Measurements from ENCODE around the gene LPIN2. TPM values are rescaled to one million over a fixed set of nuclear protein-coding genes. Genes with fewer than 3 reads are reported as not detected.
A peak's percentile ranks its signal among the peaks of the same experiment; 100 is the strongest.
"Not testable (repeated sequence)": the region's sequence is repeated elsewhere in the genome, so short reads cannot be mapped to it uniquely, and the experiment has no call there.

LPIN2 gene
- total RNA-seq, 5 donors from 2014 or later (not counting 1 experiment from before 2014, with no cell fraction given), result 78.9 to 107 (median 88.8) TPM

DNA sequence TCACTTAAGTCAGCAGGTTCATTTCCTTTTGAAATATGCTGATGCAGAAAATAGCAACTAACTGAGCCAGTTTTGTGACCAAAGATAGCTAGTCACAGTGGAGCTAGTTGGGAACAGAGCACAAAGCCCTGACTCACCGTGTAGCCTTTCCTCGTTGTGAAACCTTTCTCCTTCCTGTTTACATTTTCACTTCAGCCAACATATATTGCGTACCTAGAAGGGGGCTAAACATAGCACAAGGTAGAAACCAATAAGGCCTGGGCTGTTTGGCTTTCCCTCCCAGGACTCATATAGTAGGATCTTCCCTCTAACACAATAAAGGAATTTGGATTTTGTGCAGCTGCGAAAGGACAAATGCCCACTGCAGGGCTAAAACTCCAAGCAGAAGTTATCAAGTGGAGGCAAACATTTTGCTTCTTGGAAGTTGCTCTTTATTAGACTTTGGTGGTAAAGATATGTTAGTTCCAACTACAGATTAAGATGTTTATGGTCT, 24.5 kb upstream of the LPIN2 start:
- no peaks in the 10 kb centered on the region for H3K27me3 ChIP-seq (replicated peaks in 1 of 2; ENCODE audit: control insufficient read depth in 2 of 2, extremely low read depth in 1 of 2, insufficient read depth in 2 of 2, low read length in 1 of 2)
- WGBS (ENCODE audit: insufficient coverage), result 10% methylated on average over 3 of the region's 4 CpGs
- peak; percentile 43 to 95 (median 82) for ATAC-seq (replicated peaks in 1 of 4)
- H3K27me3 Mint-ChIP-seq, result no peaks in the 10 kb centered on the region
- no peaks in the 10 kb centered on the region for H3K9me3 Mint-ChIP-seq
- peaks cover 5 to 6% of the 10 kb centered on the region in 2 experiments for H3K4me1 ChIP-seq (ENCODE audit: control insufficient read depth in 1 of 2, extremely low read depth in 1 of 2, insufficient read depth in 2 of 2, low read length in 2 of 2)
- no peak overlapping the region for H3K4me3 ChIP-seq (ENCODE audit: control insufficient read depth in 1 of 2, extremely low read depth in 1 of 2, low read length in 1 of 2)
- ChIA-PET POLR2A (interaction anchor here in 1 of 2 donors (0.6 kb wide), 1 partner anchor 213 kb away, joined by 4 read pairs; no protein-coding TSS in a partner anchor), CTCF (interaction anchor here in 1 of 2 donors (1.9 kb wide), 1 partner anchor 26 kb away, joined by 6 read pairs; no protein-coding TSS in a partner anchor)
- no peak for DNase-seq
- no peaks in the 10 kb centered on the region for H3K9me3 ChIP-seq
- H3K27ac Mint-ChIP-seq, result peak overlapping the region; percentile 59 to 63
- no peaks in the 10 kb centered on the region for H3K36me3 Mint-ChIP-seq
- no peak overlapping the region for H3K4me3 Mint-ChIP-seq
- H3K36me3 ChIP-seq (ENCODE audit: control insufficient read depth in 2 of 2, extremely low read depth in 1 of 2, insufficient read depth in 1 of 2, low read length in 1 of 2), result no peaks in the 10 kb centered on the region
- peaks cover 8 to 18% (median 9%) of the 10 kb centered on the region in 3 donors for H3K4me1 Mint-ChIP-seq
- no peak overlapping the region for H3K27ac ChIP-seq (ENCODE audit: low read length)

DNA sequence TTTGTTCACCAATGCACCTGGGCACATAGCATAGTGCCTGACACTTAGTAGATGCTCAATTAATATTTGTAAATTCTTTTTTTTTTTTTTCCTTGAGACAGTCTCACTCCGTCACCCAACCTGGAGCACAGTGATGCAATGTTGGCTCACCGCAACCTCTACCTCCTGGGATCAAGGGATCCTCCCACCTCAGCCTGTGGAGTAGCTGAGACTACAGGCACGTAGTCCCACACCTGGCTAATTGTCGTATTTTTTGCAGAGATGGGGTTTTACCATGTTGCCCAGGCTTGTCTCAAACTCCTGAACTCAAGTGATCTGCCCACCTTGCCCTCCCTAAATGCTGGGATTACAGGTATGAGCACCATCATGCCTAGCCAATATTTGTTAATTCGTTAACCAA, 23.2 kb upstream of the LPIN2 start:
- no peaks in the 10 kb centered on the region for H3K36me3 Mint-ChIP-seq
- peaks cover 6 to 28% (median 8%) of the 10 kb centered on the region in 3 donors for H3K4me1 Mint-ChIP-seq
- ChIA-PET CTCF (interaction anchor here in 1 of 2 donors (0.7 to 1.9 kb wide), 2 partner anchors 27 to 42 kb away, joined by 3 to 6 read pairs; no protein-coding TSS in a partner anchor), POLR2A (interaction anchor here in 1 of 2 donors (0.7 kb wide), 1 partner anchor 431 kb away, joined by 6 read pairs; no protein-coding TSS in a partner anchor)
- no peaks in the 10 kb centered on the region for H3K9me3 Mint-ChIP-seq
- no CpG with 5 or more reads among the region's 5 CpGs for WGBS (ENCODE audit: insufficient coverage)
- no peak overlapping the region for H3K4me3 Mint-ChIP-seq
- H3K27ac ChIP-seq (ENCODE audit: low read length), result no peak overlapping the region
- no peaks in the 10 kb centered on the region for H3K27me3 Mint-ChIP-seq
- no peaks in the 10 kb centered on the region for H3K9me3 ChIP-seq
- no peak for ATAC-seq (replicated peaks in 1 of 4)
- no peak for DNase-seq
- H3K27me3 ChIP-seq (replicated peaks in 1 of 2; ENCODE audit: control insufficient read depth in 2 of 2, extremely low read depth in 1 of 2, insufficient read depth in 2 of 2, low read length in 1 of 2), result no peaks in the 10 kb centered on the region
- H3K27ac Mint-ChIP-seq, result no peak overlapping the region
- no peaks in the 10 kb centered on the region for H3K36me3 ChIP-seq (ENCODE audit: control insufficient read depth in 2 of 2, extremely low read depth in 1 of 2, insufficient read depth in 1 of 2, low read length in 1 of 2)
- H3K4me3 ChIP-seq (ENCODE audit: control insufficient read depth in 1 of 2, extremely low read depth in 1 of 2, low read length in 1 of 2), result no peak overlapping the region
- H3K4me1 ChIP-seq (ENCODE audit: control insufficient read depth in 1 of 2, extremely low read depth in 1 of 2, insufficient read depth in 2 of 2, low read length in 2 of 2), result peaks cover 5 to 6% of the 10 kb centered on the region in 2 experiments

DNA sequence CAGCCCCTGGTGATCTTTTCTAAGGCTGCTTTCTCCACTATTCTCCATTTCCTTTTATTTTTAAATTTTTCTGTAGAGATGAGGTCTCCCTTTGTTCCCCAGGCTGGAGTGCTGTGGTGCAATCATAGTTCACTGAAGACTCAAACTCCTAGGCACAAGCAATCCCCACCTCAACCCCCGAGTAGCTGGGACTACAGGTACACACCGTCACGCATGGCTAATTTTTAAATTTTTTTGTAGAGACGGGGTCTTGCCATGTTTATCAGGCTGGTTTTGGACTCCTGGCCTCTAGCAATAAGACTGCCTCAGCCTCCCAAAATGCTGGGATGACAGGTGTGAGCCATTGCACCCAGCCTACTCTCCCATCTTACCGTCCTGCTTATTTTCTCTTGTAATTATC, 22.7 kb upstream of the LPIN2 start:
- H3K36me3 Mint-ChIP-seq, result no peaks in the 10 kb centered on the region
- no CpG with 5 or more reads among the region's 5 CpGs for WGBS (ENCODE audit: insufficient coverage)
- Histone ChIP-seq H3K9me3 (no peaks in the 10 kb centered on the region), H3K4me3 (ENCODE audit: control insufficient read depth in 1 of 2, extremely low read depth in 1 of 2, low read length in 1 of 2) (no peak overlapping the region), H3K27me3 (replicated peaks in 1 of 2; ENCODE audit: control insufficient read depth in 2 of 2, extremely low read depth in 1 of 2, insufficient read depth in 2 of 2, low read length in 1 of 2) (no peaks in the 10 kb centered on the region), H3K27ac (ENCODE audit: low read length) (no peak overlapping the region), H3K36me3 (ENCODE audit: control insufficient read depth in 2 of 2, extremely low read depth in 1 of 2, insufficient read depth in 1 of 2, low read length in 1 of 2) (no peaks in the 10 kb centered on the region), H3K4me1 (ENCODE audit: control insufficient read depth in 1 of 2, extremely low read depth in 1 of 2, insufficient read depth in 2 of 2, low read length in 2 of 2) (peaks cover 5 to 6% of the 10 kb centered on the region in 2 experiments)
- H3K4me3 Mint-ChIP-seq, result no peak overlapping the region
- DNase-seq, result no peak
- ChIA-PET CTCF (interaction anchor here in 1 of 2 donors (0.6 kb wide), 1 partner anchor 115 kb away, joined by 4 read pairs; no protein-coding TSS in a partner anchor), POLR2A (no interaction called here)
- H3K27me3 Mint-ChIP-seq, result no peaks in the 10 kb centered on the region
- H3K4me1 Mint-ChIP-seq, result peaks cover 6 to 28% (median 8%) of the 10 kb centered on the region in 3 donors
- H3K9me3 Mint-ChIP-seq, result no peaks in the 10 kb centered on the region
- ATAC-seq (replicated peaks in 1 of 4), result no peak
- H3K27ac Mint-ChIP-seq, result no peak overlapping the region

DNA sequence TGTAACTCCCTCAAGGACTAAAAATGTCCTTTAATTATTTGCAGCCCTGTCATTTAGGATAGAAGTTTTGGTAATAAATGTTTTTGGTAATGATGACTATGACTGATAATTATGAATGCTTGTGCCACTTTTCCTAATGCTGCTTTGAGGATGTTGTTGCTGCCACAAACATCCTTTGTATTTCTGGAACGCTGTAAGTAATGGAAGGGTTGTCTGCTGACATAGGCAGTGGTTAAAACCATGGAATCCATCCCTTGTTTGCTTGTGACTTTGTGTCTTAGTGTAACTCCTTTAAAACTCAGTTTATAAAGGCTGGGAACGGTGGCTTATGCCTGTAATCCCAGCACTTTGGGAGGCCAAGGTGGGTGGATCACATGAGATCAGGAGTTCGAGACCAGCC, 19.8 kb upstream of the LPIN2 start:
- WGBS (ENCODE audit: insufficient coverage), result 100% methylated on average over 1 of the region's 3 CpGs
- H3K27ac Mint-ChIP-seq, result no peak overlapping the region
- Histone ChIP-seq H3K9me3 (no peaks in the 10 kb centered on the region), H3K27ac (ENCODE audit: low read length) (no peak overlapping the region), H3K4me3 (ENCODE audit: control insufficient read depth in 1 of 2, extremely low read depth in 1 of 2, low read length in 1 of 2) (no peak overlapping the region), H3K36me3 (ENCODE audit: control insufficient read depth in 2 of 2, extremely low read depth in 1 of 2, insufficient read depth in 1 of 2, low read length in 1 of 2) (no peaks in the 10 kb centered on the region), H3K4me1 (ENCODE audit: control insufficient read depth in 1 of 2, extremely low read depth in 1 of 2, insufficient read depth in 2 of 2, low read length in 2 of 2) (peaks cover 5% of the 10 kb centered on the region in 2 experiments), H3K27me3 (replicated peaks in 1 of 2; ENCODE audit: control insufficient read depth in 2 of 2, extremely low read depth in 1 of 2, insufficient read depth in 2 of 2, low read length in 1 of 2) (no peaks in the 10 kb centered on the region)
- H3K9me3 Mint-ChIP-seq, result no peaks in the 10 kb centered on the region
- ATAC-seq (replicated peaks in 1 of 4) (no peak), DNase-seq (no peak)
- H3K4me1 Mint-ChIP-seq, result peaks cover 5 to 15% (median 5%) of the 10 kb centered on the region in 3 donors
- no peak overlapping the region for H3K4me3 Mint-ChIP-seq
- ChIA-PET POLR2A (no interaction called here), CTCF (interaction anchor here in 1 of 2 donors (0.7 kb wide), 1 partner anchor 68 kb away, joined by 3 read pairs; no protein-coding TSS in a partner anchor)
- no peaks in the 10 kb centered on the region for H3K36me3 Mint-ChIP-seq
- H3K27me3 Mint-ChIP-seq, result no peaks in the 10 kb centered on the region

DNA sequence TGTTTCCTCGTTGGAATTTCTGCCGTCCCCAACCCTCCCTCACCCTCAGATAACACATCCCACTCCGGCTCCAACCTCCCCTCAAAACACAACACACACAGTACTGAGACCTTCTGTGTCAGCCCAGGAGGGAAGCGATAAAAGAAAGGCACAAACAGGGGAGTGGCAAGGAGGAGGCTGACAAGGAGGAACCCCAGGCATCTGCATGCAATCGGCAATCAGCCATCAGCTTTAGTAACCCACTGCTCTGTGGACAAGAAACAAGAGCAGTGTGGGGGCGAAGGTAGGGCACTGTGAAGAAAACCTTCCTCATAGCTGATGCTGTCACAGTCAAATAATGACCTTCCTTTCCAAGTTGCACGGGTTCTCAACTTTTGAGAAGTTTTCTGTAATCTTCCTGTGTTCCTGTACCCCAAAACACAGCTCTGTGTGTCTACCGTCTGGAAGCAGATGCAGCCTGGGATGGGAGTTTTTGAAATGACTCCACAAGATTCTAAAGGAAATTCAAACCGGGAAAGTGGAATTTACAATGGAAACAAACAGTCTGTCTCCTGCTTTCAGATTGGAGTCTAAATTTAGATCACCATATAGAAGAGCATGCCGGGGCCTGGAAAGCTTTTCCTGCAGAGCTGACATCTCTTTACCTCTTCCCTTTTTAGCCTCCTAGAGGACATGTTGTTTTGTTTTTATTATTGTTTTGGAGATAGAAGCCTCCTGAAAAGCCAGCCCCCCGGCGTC, 16.4 kb upstream of the LPIN2 start:
- ChIA-PET POLR2A (interaction anchor here in 1 of 2 donors (0.6 kb wide), 1 partner anchor 84 kb away, joined by 3 read pairs; no protein-coding TSS in a partner anchor), CTCF (no interaction called here)
- H3K4me1 ChIP-seq (ENCODE audit: control insufficient read depth in 1 of 2, extremely low read depth in 1 of 2, insufficient read depth in 2 of 2, low read length in 2 of 2), result no peaks in the 10 kb centered on the region
- no peak overlapping the region for H3K27ac ChIP-seq (ENCODE audit: low read length)
- H3K9me3 Mint-ChIP-seq, result no peaks in the 10 kb centered on the region
- H3K4me3 Mint-ChIP-seq, result no peak overlapping the region
- no peaks in the 10 kb centered on the region for H3K27me3 ChIP-seq (replicated peaks in 1 of 2; ENCODE audit: control insufficient read depth in 2 of 2, extremely low read depth in 1 of 2, insufficient read depth in 2 of 2, low read length in 1 of 2)
- H3K27me3 Mint-ChIP-seq, result no peaks in the 10 kb centered on the region
- no peaks in the 10 kb centered on the region for H3K36me3 Mint-ChIP-seq
- WGBS (ENCODE audit: insufficient coverage), result 40% methylated on average over 1 of the region's 12 CpGs
- no peaks in the 10 kb centered on the region for H3K9me3 ChIP-seq
- H3K36me3 ChIP-seq (ENCODE audit: control insufficient read depth in 2 of 2, extremely low read depth in 1 of 2, insufficient read depth in 1 of 2, low read length in 1 of 2), result no peaks in the 10 kb centered on the region
- ATAC-seq (replicated peaks in 1 of 4), result no peak
- H3K4me1 Mint-ChIP-seq, result peaks cover 0 to 10% (median 0%) of the 10 kb centered on the region in 3 donors
- DNase-seq, result no peak
- H3K4me3 ChIP-seq (ENCODE audit: control insufficient read depth in 1 of 2, extremely low read depth in 1 of 2, low read length in 1 of 2), result no peak overlapping the region
- peak overlapping the region in 1 of 2 donors; percentile 49 for H3K27ac Mint-ChIP-seq

DNA sequence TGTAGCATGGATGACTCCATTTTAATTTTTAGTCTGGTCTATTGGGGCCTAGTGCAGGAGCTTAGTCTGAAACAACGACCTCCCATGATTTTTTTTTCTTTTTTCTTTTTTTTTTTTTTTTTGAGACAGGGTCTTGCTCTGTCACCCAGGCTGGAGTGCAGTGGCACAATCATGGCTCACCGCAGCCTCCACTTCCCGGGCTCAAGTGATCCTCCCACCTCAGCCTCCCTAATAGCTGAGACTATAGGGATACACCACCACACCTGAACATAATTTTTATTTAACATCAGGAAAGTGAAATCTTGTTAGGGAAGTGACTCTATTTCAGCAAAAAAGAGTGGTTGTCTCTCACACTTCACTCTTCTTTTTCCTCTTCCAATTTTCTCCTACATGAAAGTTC, 15.2 kb upstream of the LPIN2 start:
- H3K4me1 ChIP-seq (ENCODE audit: control insufficient read depth in 1 of 2, extremely low read depth in 1 of 2, insufficient read depth in 2 of 2, low read length in 2 of 2); H3K27me3 ChIP-seq (replicated peaks in 1 of 2; ENCODE audit: control insufficient read depth in 2 of 2, extremely low read depth in 1 of 2, insufficient read depth in 2 of 2, low read length in 1 of 2); H3K27ac Mint-ChIP-seq; H3K36me3 ChIP-seq (ENCODE audit: control insufficient read depth in 2 of 2, extremely low read depth in 1 of 2, insufficient read depth in 1 of 2, low read length in 1 of 2); H3K4me1 Mint-ChIP-seq; H3K4me3 ChIP-seq (ENCODE audit: control insufficient read depth in 1 of 2, extremely low read depth in 1 of 2, low read length in 1 of 2); H3K4me3 Mint-ChIP-seq; H3K27me3 Mint-ChIP-seq; H3K9me3 Mint-ChIP-seq; H3K27ac ChIP-seq (ENCODE audit: low read length); CTCF ChIA-PET; H3K36me3 Mint-ChIP-seq; ATAC-seq (replicated peaks in 1 of 4); H3K9me3 ChIP-seq; DNase-seq: not testable (repeated sequence)
- 67% methylated on average over 1 of the region's 3 CpGs for WGBS (ENCODE audit: insufficient coverage)
- POLR2A ChIA-PET, result interaction anchor here in 1 of 2 donors (0.6 kb wide), 1 partner anchor 10 kb away, joined by 4 read pairs; no protein-coding TSS in a partner anchor
